Stomach (tissue), 9 donors: ENCODE measurements around the gene TRAF3. TPM values are rescaled to one million over a fixed set of nuclear protein-coding genes. Genes with fewer than 3 reads are reported as not detected.

Experiments
- DNase-seq, 2 donors: peaks; one replicate each; pipeline versions ENCODE4 v3.0.0 to v3.0.0-alpha.2; 2013 to 2019
- H3K27ac ChIP-seq, 5 donors: fragments of 200-600 bp in 4 of 5; sonication (generic) in 4 of 5; one replicate each; pipeline ENCODE4 v1.5.1; 2013 to 2019; ENCODE audit warnings: mild to moderate bottlenecking in 1 of 5, moderate library complexity in 1 of 5
- H3K27me3 ChIP-seq, 3 donors: fragments of 200-600 bp; sonication (generic); one replicate each; pipeline ENCODE4 v1.5.1; 2017 to 2019; ENCODE audit warnings: mixed run types in 1 of 3
- H3K36me3 ChIP-seq, 4 donors: fragments of 200-600 bp; sonication (generic); 1 replicate in 3 of 4; 2 replicates in 1 of 4; pipeline ENCODE4 v1.5.1; 2016 to 2019
- H3K4me1 ChIP-seq, 4 donors: fragments of 200-600 bp; sonication (generic); one replicate each; pipeline ENCODE4 v1.5.1; 2016 to 2019
- H3K4me3 ChIP-seq, 4 donors: fragments of 200-600 bp; sonication (generic) in 3 of 4; one replicate each; pipeline ENCODE4 v1.5.1; 2016 to 2019; ENCODE audit warnings: mild to moderate bottlenecking in 1 of 4
- H3K9me3 ChIP-seq, 4 donors: fragments of 200-600 bp; sonication (generic); one replicate each; pipeline ENCODE4 v1.5.1; 2016 to 2019
- EP300 ChIP-seq: sonication (generic); formaldehyde crosslinking; IDR thresholded peaks from one replicate; pipeline ENCODE4 v1.6.1; 2017; ENCODE audit warnings: antibody characterized with exemption
- POLR2A ChIP-seq, 4 donors: fragments of 450-650 bp; IDR thresholded peaks; one replicate each; pipeline ENCODE4 v1.6.1; 2016; ENCODE audit warnings: antibody characterized with exemption in 4 of 4, control low read depth in 2 of 4, mild to moderate bottlenecking in 1 of 4, moderate library complexity in 1 of 4
- POLR2AphosphoS5 ChIP-seq, 3 donors: sonication (generic); formaldehyde crosslinking; IDR thresholded peaks; one replicate each; pipeline ENCODE4 v1.6.1; 2016; ENCODE audit warnings: antibody characterized with exemption in 3 of 3
- WGBS, 5 donors: extraction: QIAGEN DNeasy Blood & Tissue Kit in 3 of 5; methylation state at CpG; one replicate each; pipeline versions ENCODE4 v1.1.5 to v1.1.7; 2013 to 2018; 5-methylcytosine and 5-hydroxymethylcytosine counted together
- intact Hi-C: fragments of 100-400 bp; cut with DNase I; formaldehyde crosslinking; loops from one replicate; pipeline ENCODE4 v1.15.1; 2023; ENCODE audit warnings: low total_unique reads
- polyA plus RNA-seq, 3 donors: library from polyadenylated mRNA; stranded (reverse); fragments of 200-250 nt; gene quantifications; one replicate each; pipeline ENCODE4 v1.2.3, GENCODE V29; 2013
- total RNA-seq, 5 donors: library from RNA; depleted of rRNA; stranded (reverse); fragments of >200 nt; gene quantifications; one replicate each; pipeline versions ENCODE4 v1.1.0 to v1.2.3, GENCODE V29; 2014 to 2016
- TF ChIP-seq, protein P1 (sequence below), 7 experiments: fragments of 450-650 bp in 4 of 7; fragments of 200-600 bp in 3 of 7; sonication (generic) in 3 of 7; IDR thresholded peaks; one replicate each; pipeline ENCODE4 v1.5.1; 2016 to 2019; ENCODE audit warnings: antibody characterized with exemption in 7 of 7, control low read depth in 2 of 7, mild to moderate bottlenecking in 1 of 7
- donor health status: healthy with polysubstance abuse.
- donor health status: Bipolar disorder and iron deficiency.
- donor health status: healthy.

The TRAF3 gene
- total and polyA plus RNA-seq, 8 donors, result 3.5 to 30.1 (median 6.3) TPM

DNA sequence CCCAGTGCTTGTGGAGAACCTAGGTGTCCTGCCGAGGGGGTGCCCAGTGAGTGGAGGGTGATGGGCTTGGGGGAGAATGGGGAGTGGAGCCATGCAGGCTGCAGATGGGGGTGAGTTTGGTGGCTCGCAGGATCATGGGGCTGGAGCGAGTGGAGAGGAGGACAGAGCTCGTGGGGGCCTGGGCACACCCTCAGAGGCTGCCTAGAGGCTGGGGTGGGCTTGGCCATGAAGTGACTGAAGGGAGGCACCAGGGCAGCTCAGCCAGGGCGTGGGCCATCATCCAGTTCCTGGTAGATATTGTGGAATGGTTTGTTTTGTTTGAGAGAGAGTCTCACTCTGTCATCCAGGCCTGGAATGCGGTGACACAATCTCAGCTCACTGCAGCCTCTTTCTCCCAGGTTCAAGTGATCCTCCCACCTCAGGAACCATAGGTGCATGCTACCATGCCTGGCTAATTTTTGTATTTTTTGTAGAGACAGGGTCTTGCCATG is 101.8 kb downstream of the TRAF3 start:
- Histone ChIP-seq H3K36me3 (peaks cover 15 to 72% (median 49%) of the 10 kb centered on the region in 4 donors), H3K4me3 (no peak overlapping the region), H3K4me1 (no peaks in the 10 kb centered on the region), H3K27ac (no peak overlapping the region), H3K27me3 (no peaks in the 10 kb centered on the region), H3K9me3 (no peaks in the 10 kb centered on the region)
- 88 to 92% (median 88%) methylated on average over 6 of the region's 6 CpGs for WGBS, 5 donors
- peak in 1 of 2 donors; percentile 40 for DNase-seq
- intact Hi-C loops, result no loop called here
- TF ChIP-seq POLR2AphosphoS5 (IDR thresholded peaks at IDR 0.05), result no peak
- TF ChIP-seq POLR2A (IDR thresholded peaks at IDR 0.05), result no peak
- TF ChIP-seq, protein P1, sequence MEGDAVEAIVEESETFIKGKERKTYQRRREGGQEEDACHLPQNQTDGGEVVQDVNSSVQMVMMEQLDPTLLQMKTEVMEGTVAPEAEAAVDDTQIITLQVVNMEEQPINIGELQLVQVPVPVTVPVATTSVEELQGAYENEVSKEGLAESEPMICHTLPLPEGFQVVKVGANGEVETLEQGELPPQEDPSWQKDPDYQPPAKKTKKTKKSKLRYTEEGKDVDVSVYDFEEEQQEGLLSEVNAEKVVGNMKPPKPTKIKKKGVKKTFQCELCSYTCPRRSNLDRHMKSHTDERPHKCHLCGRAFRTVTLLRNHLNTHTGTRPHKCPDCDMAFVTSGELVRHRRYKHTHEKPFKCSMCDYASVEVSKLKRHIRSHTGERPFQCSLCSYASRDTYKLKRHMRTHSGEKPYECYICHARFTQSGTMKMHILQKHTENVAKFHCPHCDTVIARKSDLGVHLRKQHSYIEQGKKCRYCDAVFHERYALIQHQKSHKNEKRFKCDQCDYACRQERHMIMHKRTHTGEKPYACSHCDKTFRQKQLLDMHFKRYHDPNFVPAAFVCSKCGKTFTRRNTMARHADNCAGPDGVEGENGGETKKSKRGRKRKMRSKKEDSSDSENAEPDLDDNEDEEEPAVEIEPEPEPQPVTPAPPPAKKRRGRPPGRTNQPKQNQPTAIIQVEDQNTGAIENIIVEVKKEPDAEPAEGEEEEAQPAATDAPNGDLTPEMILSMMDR (IDR thresholded peaks at IDR 0.05), result no peak
- TF ChIP-seq EP300, result no peak

GRCh38 chr14:102882226-102882906 is 105.1 kb downstream of the TRAF3 start:
- no peaks in the 10 kb centered on the region for H3K9me3 ChIP-seq
- no peaks in the 10 kb centered on the region for H3K4me1 ChIP-seq
- intact Hi-C loops, result no loop called here
- DNase-seq, result no peak
- H3K27ac ChIP-seq, result no peak overlapping the region
- H3K27me3 ChIP-seq, result no peaks in the 10 kb centered on the region
- no peak overlapping the region for H3K4me3 ChIP-seq
- peaks cover 9 to 66% (median 51%) of the 10 kb centered on the region in 4 donors for H3K36me3 ChIP-seq
- no peak for TF ChIP-seq POLR2A (IDR thresholded peaks at IDR 0.05)
- TF ChIP-seq EP300, result no peak
- TF ChIP-seq, protein P1 (IDR thresholded peaks at IDR 0.05), result no peak
- no peak for TF ChIP-seq POLR2AphosphoS5 (IDR thresholded peaks at IDR 0.05)
- 61 to 87% (median 80%) methylated on average over 5 of the region's 5 CpGs for WGBS, 5 donors

- H3K27ac ChIP-seq, result no peak overlapping the region
- intact Hi-C loops, result no loop called here
- WGBS, 5 donors, result 83 to 95% (median 94%) methylated on average over 5 of the region's 5 CpGs
Measured at GRCh38 chr14:102883089-102883541, 105.9 kb downstream of the TRAF3 start.

GRCh38 chr14:102883554-102883953 is 106.3 kb downstream of the TRAF3 start:
- intact Hi-C loops, result no loop called here
- DNase-seq, result no peak
- H3K36me3 ChIP-seq, result peaks cover 6 to 69% (median 51%) of the 10 kb centered on the region in 4 donors

More at GRCh38 chr14:102883089-102883541, 105.9 kb downstream of the TRAF3 start:
- DNase-seq, result no peak
- no peak for TF ChIP-seq EP300
- no peak for TF ChIP-seq POLR2AphosphoS5 (IDR thresholded peaks at IDR 0.05)
- TF ChIP-seq, protein P1 (IDR thresholded peaks at IDR 0.05), result no peak
- TF ChIP-seq POLR2A (IDR thresholded peaks at IDR 0.05), result no peak
- Histone ChIP-seq H3K9me3 (no peaks in the 10 kb centered on the region), H3K27me3 (no peaks in the 10 kb centered on the region), H3K4me3 (no peak overlapping the region), H3K36me3 (peaks cover 6 to 66% (median 50%) of the 10 kb centered on the region in 4 donors), H3K4me1 (no peaks in the 10 kb centered on the region)

More at GRCh38 chr14:102883554-102883953, 106.3 kb downstream of the TRAF3 start:
- Histone ChIP-seq H3K27ac (no peak overlapping the region), H3K4me3 (no peak overlapping the region), H3K9me3 (no peaks in the 10 kb centered on the region), H3K4me1 (no peaks in the 10 kb centered on the region), H3K27me3 (no peaks in the 10 kb centered on the region)
- 96 to 98% (median 96%) methylated on average over 14 of the region's 14 CpGs for WGBS, 5 donors
- no peak for TF ChIP-seq EP300
- no peak for TF ChIP-seq POLR2AphosphoS5 (IDR thresholded peaks at IDR 0.05)
- TF ChIP-seq POLR2A (IDR thresholded peaks at IDR 0.05), result no peak
- TF ChIP-seq, protein P1 (IDR thresholded peaks at IDR 0.05), result no peak
